HG03520 (cell line): ENCODE results near the gene SAT1.

Source experiments
- ATAC-seq: cut with Tn5 transposase; IDR thresholded peaks from one replicate; pipeline ENCODE4 v1.9.1; 2021; ENCODE audit warnings: mild to moderate bottlenecking, moderate library complexity; ENCODE audit not compliant: unreplicated experiment

The SAT1 gene

DNA sequence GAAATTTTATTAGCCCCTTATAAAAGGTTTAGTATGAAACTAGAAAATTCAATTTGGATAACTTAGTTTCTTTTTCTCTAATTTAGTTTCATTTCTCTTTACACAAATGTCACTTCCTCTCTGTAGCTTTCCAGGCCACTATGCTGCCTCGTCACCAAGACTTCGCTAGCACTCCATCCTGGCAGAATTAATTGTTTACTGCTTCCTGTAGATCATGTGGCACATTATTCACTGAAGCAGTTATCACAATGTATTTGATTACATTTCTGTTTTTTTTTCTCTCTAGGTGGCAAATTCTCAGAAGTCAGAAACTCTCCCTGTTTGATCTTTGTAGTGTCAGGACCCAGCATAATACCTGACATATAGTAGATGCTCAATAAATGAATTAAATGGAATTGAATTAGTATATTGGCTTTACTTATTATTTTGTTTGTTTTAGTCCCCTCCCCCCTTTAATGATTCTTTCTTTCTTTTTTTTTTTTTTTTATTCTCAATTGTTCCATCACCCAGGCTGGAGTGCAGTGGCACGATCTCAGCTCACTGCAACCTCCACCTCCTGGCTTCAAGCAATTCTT, 9.3 kb upstream of the SAT1 start:
- peak; percentile 85 for ATAC-seq

GRCh38 chrX:23776363-23776762, 6.6 kb upstream of the SAT1 start:
- ATAC-seq: no peak

- no peak for ATAC-seq
Measured at GRCh38 chrX:23779025-23779424, 3.9 kb upstream of the SAT1 start.

- no peak for ATAC-seq
Measured at GRCh38 chrX:23782455-23782854, 518 bp upstream of the SAT1 start.

- no peak for ATAC-seq
Measured at GRCh38 chrX:23783589-23784469, 856 bp downstream of the SAT1 start.

GRCh38 chrX:23784470-23785331, 1.7 kb downstream of the SAT1 start:
- ATAC-seq: no peak

GRCh38 chrX:23785580-23785979, 2.6 kb downstream of the SAT1 start:
- ATAC-seq: no peak

DNA sequence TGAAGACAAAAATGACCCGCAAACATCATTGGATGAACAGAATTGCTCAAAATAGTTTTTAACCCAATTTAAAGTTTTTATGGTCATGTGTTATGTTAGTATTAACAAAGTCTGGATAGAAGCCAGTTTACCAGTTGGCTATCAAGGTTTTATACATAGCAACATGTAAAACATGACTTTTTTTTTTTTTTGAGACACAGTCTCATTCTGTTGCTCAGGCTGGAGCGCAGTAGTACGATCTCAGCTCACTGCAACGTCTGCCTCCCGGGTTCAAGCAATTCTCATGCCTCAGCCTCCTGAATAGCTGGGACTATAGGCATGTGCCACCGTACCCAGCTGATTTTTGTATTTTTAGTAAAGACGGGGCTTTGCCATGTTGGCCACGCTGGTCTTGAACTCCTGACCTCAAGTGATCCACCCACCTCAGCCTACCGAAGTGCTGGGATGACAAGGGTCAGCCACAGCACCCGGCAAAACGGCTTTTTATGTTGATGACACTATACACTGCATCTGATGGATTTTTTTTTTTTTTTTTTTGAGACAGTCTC, 3.4 kb downstream of the SAT1 start:
- ATAC-seq: no peak

- no peak for ATAC-seq
Measured at GRCh38 chrX:23787745-23788118, 4.8 kb downstream of the SAT1 start.

GRCh38 chrX:23788521-23788920, 5.5 kb downstream of the SAT1 start:
- no peak for ATAC-seq

- no peak for ATAC-seq
Measured at GRCh38 chrX:23788946-23789345, 6.0 kb downstream of the SAT1 start.

DNA sequence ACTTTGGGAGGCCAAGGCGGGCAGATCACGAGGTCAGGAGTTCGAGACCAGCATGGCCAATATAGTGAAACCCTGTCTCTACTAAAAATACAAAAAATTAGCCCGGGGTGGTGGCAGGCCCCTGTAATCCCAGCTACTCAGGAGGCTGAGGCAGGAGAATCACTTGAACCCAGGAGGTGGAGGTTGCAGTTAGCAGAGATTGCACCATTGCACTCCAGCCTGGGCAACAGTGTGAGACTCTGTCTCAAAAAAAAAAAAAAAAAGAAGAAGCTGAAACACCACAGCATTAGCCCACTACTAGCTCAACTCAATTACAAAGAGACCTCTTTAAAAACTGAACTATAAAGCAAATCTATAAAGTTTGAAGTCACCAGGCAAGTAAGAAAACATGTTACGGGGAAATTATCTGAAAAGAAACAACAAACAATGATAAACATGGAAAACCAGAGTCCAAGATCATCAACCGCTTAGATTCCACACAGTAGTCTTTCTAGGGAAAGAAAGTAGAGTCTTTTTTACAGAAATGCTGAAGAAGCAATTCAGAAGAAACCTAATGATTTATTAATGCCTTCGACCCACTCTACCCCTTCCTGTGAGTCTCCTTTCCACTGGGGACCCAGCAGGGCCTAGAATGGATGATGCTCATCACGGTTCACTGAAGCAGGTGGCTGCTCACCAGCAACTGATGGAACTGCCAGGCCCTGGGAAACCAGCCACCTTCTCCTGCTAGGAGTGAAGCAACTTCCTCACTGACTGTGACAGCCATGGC, 6.6 kb downstream of the SAT1 start:
- ATAC-seq: no peak

GRCh38 chrX:23790155-23790497, 7.2 kb downstream of the SAT1 start:
- ATAC-seq: no peak

- ATAC-seq: no peak
Measured at GRCh38 chrX:23792861-23793553, 10.0 kb downstream of the SAT1 start.

DNA sequence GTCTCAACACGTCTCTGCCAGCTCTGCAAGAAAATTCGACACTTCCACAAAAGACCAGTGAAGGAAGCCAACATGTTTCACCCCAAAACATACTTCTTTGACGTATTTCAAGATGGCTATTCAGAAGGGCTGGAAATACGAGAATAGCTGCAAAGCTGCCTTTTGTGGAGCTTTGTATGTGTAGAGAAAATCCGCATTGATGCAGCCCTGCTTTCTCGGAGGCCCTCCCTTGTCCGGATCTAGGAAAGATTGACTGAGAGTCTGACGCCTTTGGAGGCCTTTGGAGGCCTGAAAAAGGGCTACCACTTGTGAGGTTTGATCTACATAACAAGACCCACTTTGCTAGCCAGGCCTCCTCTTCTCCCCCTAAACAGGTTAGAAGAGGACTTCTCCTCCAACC, 12.2 kb downstream of the SAT1 start:
- no peak for ATAC-seq

GRCh38 chrX:23797371-23798128, 14.6 kb downstream of the SAT1 start:
- no peak for ATAC-seq

DNA sequence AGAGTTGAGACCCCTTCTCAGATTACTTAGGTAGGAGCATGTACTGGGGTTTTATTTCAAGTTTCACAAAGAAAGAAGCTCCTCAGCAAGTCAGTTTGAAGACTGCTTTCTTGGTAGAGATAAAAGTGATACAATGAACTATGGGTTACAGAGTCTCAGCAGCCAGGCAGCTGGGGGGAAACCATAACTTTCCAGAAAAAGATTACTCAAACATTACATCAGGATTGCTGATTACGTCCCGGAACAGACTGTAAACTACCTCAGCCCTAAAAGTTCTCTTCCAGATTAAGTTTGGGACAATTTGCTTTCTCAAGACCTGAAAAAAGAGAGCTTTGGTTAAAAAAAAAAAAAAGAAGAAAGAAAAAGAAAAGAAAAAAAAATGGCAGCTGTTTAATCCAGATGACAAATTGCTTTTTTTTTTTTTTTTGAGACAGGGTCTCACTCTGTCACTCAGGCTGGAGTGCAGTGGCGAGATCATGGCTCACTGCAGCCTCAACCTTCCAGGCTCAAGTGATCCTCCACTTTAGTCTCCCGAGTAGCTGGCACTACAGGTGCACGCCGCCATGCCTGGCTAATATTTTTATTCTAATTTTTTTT, 16.6 kb downstream of the SAT1 start:
- no peak for ATAC-seq

GRCh38 chrX:23802431-23802830, 19.5 kb downstream of the SAT1 start:
- no peak for ATAC-seq

GRCh38 chrX:23803931-23804381, 21.0 kb downstream of the SAT1 start:
- ATAC-seq: no peak
